GM19239 (cell line): ENCODE results near the gene KRT6B.
"Not testable (repeated sequence)": the region's sequence is repeated elsewhere in the genome, so short reads cannot be mapped to it uniquely, and the experiment has no call there.

ENCODE experiments used
- DNase-seq: peaks from one replicate; pipeline ENCODE4 v3.0.0; 2011; ENCODE audit warnings: low spot score; ENCODE audit not compliant: insufficient read length
- FAIRE-seq: peaks from 2 replicates; lab custom pipeline; 2011; peaks lifted over from hg19 to GRCh38; lab: Jason Lieb, UNC

Gene KRT6B

DNA sequence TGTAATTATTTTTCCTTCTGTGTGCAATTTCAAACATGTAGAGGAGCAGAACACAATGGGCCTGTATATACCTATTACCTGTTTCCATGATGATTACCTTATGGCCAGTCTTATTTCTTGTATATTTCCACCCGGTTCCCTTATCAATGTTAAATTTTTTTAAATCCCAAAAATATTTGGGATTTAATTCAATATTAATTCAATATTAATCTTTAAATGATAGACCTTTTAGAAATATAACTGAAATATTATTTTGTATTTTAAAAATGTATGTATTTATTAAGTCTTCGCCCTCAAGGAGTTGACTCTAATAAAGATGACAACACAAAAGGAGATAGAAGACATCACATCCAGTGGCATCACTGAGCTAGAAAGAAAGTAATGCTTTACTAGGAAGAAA is 22.3 kb upstream of the KRT6B start:
- FAIRE-seq (no peak), DNase-seq (no peak)

DNA sequence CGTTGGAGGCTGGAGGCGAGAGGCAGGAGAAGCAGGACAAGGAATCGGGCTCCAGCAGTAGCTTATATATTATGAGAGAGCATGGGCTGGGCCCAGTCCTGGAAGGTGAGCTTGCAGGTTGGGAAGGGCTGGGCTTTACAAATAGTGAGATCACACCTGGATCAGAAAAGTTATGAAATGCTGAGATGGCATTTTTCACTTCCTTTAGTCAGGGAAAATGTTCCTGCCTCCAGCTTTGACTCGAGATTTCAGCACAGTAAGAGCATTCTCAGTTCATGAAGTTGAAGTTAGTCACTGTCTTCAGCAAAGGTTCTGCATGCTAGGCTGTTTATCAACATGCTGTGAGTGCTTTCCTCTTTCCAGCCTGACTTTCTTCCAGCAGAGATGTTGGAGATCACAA is 21.8 kb upstream of the KRT6B start, which contains the start of gene KRT6C:
TSS of gene KRT6C (minus strand) at position 38 of the 400 bp plus-strand sequence. CDS start 68 bp downstream, outside the sequence.
- FAIRE-seq, result no peak
- DNase-seq, result no peak

DNA sequence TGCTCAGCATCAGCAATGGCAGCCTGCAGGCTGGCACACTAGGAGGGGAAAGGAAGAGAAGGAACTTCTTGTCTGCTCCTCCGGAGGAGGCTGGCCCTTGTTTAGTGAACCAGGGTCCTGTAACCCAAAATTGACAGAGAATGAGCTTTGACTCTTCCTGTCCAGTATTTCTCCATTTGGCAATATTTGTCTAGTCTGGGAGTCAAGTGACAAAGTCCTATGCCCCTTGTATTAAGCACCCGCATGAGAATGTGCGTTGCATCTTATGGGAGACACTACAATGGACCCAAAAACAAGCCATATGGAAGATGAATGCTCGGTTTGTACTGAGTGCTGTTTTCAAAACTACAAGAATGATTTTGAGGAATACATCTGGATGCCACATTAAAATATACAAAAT is 17.9 kb upstream of the KRT6B start:
- DNase-seq (no peak), FAIRE-seq (no peak)

DNA sequence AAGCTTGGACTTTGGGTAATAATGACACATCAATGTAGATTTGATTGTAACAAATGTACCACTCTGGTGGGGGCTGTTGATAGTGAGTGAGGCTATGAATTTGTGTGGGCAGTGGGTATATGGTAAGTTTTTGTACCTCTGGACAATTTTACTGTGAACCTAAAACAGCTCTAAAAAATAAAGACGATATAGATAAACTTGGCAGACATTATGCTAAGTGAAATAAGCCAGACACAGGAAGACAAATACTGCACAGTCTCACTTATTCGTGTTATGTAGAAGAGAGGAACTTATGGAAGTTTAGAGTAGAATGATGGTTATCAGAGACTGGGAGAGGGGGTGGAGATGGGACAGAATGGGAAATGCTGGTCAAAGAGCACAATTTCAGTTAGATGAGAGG is 13.0 kb upstream of the KRT6B start:
- no peak for FAIRE-seq

DNA sequence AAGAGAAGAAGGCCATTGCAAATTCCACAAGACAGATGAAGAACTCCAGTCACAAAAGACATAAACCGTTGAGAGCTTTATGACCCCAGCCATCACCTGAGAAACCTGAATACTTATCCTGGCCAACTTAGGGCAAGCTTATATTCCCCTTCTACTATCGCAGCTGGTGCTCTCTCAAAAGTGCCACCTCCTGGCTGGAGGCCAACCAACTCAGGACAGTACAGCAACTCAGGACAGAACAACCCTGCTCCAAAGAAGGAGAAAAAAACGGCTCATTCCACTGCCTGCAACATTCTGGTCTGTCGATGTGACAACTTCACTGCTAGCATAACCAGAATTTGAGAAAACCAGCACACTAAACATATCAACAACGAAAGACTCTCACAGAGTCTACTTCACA is 9.7 kb upstream of the KRT6B start:
- no peak for DNase-seq
- FAIRE-seq, result no peak

More for the DNA sequence above, 13.0 kb upstream of the KRT6B start:
- no peak for DNase-seq

DNA sequence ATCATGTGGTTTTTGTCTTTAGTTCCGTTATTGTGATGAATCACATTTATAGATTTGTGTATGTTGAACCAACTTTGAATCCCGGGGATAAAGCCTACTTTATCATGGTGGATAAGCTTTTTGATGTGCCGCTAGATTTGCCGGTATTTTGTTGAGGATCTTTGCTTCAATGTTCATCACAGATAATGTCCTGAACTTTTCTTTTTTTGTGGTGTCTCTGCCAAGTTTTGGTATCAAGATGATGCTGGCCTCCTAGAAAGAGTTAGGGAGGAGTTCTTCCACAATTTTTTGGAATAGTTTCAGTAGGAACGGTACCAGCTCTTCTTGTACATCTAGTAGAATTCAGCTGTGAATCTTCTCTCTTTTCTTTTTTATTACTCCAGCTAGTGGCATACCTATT is 6.9 kb upstream of the KRT6B start:
- FAIRE-seq (no peak), DNase-seq (no peak)

DNA sequence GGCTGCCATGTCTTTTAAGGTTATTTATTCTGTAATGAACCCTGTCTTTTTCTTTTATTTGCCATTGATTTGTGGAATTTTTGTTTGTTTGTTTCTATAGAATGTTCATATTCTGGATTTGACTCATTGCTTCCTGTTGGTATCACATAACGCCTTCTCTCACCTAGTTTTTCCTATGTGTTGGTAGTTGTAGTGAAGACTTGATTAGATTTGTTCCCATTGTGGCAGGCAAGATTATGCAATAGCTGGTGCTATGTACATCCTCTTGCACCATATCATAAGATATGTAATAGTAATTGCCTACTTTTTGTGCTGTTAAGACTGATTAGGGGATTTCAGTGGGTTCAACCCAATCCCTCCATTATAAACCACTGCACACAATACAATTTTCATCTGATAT is 3.9 kb upstream of the KRT6B start:
- FAIRE-seq (no peak), DNase-seq (no peak)

DNA sequence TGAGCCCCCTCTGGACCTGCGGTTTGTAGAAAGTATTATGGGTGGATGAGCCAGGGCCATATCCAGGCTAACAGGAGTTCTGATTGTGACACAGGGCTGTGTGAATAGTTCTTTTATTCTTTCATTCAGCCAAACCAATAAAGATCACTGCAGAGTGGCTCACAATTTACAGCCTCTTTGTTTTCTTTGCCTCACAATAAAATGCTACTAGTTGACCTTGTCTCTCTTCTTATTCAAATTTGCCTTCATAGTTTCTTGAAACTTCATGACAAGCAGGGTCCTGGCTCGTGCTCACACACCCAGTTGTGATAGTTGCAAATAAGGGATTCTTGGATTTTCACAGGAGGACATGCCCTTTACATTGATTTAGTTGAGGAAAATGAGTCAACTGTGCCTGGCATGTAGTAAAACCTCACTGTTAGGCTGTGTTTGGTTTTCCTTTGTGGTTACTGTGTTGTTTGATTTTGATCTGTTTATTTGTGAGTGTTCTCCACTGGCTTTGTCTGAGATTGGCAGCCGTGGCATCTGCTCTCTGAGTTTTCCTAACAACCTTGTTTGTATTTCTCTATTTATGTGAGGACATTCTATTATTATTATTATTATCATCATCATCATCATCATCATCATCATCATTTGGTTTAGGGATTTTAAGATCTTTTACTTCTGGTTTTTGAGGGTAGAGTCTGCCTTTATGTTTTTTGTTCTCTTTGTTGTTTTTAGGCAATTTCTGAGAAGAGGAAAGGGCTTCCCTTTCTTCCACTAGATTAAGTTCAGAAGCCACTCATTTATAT is 2.7 kb upstream of the KRT6B start:
- FAIRE-seq (no peak), DNase-seq (no peak)

DNA sequence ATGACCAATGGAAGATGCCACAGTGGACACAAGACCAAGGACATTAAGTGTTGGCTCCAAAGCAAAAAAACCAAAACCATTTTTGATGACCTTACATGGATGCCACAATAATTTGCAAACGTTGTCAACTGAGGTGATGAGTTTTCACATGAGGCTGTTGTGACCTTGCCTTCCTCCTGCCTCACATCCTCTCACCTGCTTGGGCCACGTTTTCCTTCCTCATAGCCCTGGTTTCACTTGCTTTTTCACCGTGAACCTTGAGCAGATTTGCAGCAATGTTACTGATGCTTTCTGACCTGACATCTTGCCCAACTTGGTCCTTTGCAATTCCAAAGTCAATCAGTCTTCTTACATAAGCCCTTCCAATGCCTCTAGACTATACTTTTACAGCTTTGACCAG is 3.7 kb downstream of the KRT6B start:
- FAIRE-seq, result no peak

DNA sequence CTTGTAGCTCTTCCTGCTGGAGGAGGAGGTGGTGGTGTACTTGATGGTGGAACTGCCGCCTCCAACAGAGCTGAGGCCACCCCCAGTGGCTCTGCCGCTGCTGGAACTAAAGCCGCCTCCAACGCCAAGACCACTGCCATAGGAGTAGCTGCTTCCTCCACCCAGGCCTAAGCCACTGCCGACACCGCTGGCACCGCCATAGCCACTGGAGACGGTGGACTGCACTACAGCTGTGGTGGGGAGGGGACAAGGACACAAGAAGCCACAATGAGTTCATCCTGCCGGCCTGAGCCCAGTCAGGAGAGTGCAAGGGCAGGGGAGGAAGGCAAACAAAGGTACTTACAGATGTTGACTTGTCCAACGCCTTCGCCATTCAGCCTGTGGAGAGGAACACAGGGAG is 4.8 kb downstream of the KRT6B start:
- not testable (repeated sequence) for DNase-seq

More for the DNA sequence above, 3.7 kb downstream of the KRT6B start:
- DNase-seq, result no peak

DNA sequence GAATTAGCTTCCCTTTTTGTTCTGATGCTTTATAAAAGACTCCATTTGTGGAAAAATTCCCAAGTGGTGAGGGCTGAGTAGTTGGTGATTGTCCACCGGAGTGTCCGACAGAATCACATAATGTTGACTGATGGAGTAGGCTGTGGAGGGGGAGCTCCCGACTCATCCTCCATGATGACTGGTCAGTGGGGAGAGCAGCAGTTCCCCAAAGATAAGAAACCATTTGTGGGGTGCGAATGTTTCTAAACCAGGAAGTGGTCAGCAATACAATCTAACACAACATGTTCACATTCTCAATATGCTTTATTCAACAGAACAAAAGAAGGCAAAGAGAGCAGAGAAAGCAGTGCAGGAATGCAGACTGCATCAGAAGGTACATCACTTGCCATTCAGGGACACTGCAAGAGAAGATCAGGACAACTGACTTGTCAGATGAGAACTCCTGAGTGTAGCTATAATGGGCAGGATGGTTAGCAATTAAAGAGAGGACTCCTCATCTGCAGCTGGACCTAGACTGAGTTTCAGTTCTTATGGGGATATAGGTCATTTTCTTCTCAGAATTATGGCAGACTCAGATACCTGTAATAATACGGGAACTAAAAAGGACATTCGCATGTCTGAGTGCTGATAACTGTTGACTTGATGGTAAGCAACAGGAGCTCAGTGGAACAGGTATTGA is 5.4 kb downstream of the KRT6B start:
- no peak for FAIRE-seq
- no peak for DNase-seq

More for the DNA sequence above, 4.8 kb downstream of the KRT6B start:
- not testable (repeated sequence) for FAIRE-seq

DNA sequence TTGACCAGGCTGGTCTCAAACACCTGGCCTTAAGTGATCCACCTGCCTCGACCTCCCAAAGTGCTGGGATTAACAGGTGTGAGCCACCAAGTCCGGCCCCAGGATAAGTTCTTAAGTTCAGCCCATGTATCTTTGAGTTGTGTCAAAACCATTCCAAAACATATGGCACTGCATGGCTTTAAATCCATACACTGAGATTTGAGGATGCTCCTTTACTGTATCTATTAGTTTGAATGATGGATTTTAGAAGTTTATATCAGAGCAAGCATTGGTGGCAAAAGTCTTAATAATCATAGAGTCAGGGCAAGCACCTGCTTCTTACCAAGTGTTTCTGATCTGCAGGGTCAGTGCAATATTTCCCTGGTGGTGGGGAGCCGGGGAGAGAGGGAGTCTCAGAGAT is 6.1 kb downstream of the KRT6B start:
- FAIRE-seq, result no peak
- DNase-seq, result no peak

DNA sequence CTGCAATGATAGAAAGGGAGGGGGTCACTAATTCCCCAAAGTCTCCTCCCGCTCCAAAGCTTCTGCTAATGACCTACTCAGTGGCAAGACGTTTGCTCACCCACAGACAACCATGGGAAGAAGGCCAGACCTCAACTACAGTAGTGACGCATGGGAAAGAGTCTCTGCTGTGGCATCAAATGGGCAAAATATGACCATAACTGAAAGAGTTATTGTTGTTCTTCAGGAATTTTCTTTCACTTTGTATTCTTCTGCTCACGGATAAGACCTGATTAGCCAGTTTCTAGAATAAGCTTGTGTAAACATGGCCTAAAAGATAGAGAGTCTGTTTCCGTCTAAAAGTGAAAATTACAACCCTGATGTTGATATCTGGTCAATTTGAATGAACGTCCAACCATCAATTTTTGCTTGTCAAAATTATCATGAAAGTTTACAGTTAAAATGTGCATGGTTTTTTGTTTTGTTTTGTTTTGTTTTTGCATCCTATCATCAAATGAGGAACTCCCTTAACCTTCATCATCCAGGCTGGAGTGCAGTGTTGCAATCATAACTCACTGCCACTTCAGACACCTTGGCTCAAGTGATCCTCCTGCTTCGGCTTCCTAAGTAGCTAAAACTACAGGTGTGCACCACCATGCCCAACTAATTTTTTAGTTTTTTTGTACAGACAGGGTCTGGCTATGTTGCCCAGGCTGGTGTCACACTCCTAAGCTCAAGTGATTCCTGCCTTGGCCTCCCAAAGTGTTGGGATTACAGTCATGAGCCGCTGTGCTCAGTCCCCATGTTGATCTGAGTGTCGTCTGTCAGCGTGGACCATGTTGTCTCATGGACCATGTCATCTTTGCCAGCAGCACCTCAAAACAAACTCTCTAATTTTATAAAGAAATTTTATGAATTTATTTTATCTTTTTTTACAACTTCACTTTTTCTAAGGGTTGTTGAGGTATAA is 7.0 kb downstream of the KRT6B start:
- FAIRE-seq (no peak), DNase-seq (no peak)

DNA sequence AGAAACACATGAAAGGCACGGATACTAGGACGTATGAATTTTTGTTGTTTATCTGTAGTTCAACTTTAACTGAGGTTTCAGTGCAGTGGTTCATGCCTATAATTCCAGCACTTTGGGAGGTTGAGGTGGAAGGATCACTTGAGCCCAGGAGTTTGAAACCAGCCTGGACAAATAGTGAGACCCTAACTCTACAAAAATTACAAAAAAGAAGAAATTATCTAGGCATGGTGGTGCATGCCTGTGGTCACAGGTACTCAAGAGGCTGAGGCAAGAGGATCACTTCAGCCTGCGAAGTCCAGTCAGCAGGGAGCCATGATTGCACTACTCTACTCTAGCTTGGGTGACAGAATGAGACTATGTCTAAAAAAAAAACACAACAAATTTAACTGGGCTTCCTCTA is 8.0 kb downstream of the KRT6B start:
- FAIRE-seq, result no peak
- DNase-seq, result no peak

DNA sequence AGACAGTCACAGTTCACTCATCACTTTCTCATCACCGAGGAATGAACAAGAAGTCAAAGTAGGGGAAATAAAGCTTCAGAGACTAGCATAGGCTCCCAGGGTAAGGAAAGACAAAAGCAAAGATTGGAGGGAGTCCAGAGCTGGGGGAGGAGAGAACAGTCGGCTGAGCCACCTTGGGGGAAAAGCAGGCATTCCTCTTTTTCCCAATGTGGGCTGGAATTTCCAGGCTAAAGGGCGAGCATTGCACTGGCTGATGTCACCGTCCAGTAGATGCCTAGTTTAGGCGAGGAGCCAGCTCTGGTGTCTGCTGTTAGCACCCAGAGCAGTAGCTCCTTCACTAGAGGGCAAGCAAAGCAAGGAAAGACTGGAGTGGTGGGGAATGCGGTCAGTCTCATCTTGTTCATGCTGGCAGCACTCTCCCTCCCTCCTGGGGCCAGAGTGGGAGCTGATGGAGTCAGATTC is 9.3 kb downstream of the KRT6B start:
- FAIRE-seq, result no peak

DNA sequence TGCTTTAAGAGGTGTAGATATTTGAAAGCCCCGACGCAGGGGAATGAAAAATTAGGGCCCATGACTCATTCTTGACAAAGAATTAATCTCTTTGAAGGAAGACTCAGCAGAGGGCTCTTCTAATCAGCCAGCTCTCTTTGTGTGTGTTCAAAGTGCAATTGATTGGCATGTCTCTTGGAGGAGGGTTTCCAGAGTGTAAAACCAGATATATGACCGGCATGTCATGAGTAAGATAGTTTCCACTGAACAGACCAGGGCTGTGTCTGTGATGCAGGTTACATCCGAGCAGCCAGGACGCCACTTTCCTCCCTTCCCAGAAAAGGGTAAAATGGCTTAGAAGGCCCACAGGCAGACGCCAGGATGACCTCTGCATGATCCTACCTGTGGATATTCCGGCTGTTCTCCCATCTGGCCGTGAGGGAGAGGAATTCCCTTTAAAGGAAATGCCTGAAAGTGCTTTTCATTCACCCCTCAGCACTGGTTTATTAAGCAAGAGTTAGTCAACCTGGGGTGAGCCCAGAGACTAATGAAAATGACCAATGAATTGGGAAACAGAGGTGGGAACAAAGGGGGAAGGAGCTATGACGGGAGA is 10.5 kb downstream of the KRT6B start:
- DNase-seq (no peak), FAIRE-seq (no peak)

More for the DNA sequence above, 9.3 kb downstream of the KRT6B start:
- DNase-seq, result no peak

DNA sequence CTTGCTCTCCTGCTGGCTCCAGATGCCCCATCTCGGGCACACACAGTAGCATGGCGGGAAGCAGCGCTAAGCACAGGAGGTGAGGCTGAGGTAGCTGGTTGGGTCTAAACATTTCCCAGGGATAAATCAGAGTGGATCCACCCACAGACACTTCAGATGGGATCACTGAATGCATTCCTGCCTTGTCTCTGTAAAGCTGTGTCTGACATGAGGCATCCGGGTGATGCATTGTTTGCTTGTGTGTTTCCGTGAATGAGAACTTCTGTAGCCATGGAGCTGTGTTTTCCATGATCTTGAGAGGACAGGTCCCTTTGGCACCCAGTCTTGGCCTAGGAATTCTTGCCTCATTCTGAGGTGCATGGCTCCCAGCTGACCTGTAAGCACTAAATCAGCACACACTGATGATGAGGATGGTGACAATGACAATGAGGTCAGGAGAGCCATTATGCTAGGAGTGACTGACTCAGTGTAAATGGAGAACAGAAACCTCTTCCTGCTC is 11.1 kb downstream of the KRT6B start:
- FAIRE-seq (no peak), DNase-seq (no peak)

DNA sequence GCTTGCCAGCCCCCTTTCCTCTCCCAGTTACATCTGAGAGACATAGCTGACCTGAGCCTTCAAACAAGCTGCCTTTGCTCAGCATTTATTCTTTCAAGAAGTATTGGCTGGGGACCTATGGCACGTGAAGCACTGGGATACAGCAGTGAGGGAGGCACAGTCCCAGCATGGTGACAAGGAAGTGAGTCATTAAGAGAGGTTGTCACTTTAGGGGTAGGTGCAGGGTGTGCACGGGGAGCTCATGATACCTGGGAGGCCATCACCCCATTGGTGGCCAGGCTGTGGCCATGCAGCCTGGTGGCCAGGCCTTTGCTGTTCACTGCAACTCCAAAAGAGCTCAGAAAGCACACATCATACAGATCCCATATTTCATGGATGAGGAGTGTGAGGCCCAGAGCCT is 12.1 kb downstream of the KRT6B start:
- no peak for DNase-seq
- no peak for FAIRE-seq

DNA sequence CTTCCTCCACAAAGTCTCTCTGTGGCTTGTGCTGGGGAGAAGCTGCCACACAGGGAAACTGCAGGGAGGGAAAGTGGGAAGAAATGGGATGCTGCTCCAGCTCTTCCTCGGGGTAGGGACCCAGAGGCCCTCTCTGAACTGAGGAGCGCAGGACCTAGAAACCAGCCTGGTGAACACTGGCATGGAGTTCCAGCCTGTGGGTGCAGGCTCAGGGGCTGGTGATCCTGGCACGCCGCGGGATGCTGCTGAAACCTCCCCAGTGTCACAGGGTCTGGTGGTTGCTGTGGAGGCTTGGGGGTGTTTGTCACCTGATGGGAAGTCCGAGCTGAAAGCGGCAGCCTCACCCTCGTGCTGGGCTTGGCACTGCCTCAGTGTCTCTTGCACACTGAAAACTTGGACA is 12.5 kb downstream of the KRT6B start:
- FAIRE-seq, result no peak
- DNase-seq, result no peak
